D341Med (cell line): ENCODE measurements around the gene GLT1D1.

ENCODE experiments used
- DNase-seq: peaks from one replicate; pipeline ENCODE4 v3.0.0; 2012; ENCODE audit warnings: low spot score

Gene GLT1D1

DNA sequence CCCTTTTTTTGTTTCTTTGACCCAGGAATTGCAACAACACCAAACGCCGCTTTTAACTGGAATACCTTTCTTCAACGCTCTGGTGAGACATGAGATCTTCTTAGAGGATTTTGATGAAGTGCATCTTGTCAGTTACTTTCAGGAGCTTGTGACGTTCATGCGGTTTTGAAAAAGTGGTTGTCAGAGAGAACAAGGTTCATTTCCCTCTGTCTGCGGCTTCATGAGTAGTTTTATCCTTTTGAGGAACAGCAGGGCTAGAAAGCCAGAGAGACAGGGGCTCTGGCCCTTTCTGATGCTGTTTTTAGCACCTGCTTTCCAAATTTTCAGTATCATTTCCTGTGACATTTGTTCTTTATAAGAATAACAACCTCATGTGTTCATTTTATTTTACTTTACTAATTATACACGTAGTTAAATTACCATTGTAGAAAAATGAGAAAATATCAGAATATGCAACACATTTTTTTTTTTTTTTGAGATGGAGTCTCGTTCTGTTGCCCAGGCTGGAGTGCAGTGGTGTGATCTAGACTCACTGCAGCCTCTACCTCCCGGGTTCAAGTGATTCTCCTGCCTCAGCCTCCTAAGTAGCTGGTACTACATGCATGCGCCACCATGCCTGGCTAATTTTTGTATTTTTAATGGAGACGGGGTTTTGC lies 61.8 kb downstream of the GLT1D1 start:
- no peak for DNase-seq

DNA sequence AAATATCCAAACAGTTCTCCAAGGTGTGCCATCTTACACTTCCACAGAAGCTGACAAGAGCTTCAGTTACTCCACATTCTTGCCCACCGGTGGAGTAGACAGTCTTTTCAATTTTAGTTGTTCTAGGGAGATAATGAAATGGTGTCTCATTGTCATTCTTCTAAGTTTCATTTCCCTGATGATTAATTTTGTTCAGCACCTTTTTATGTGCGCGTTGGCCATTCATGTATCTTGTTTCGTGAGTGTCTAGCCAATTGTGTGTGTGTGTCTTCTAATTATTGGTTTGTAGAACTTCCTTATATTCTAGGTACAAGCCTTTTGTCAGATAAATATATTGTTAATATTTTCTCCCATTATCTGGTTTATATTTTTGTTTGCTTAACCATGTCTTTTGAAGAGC lies 63.1 kb downstream of the GLT1D1 start:
- DNase-seq, result no peak

- DNase-seq, result peak; percentile 68
Measured at GRCh38 chr12:128918481-128919260, 65.4 kb downstream of the GLT1D1 start.

- no peak for DNase-seq
Measured at GRCh38 chr12:128920468-128920867, 67.2 kb downstream of the GLT1D1 start.

DNA sequence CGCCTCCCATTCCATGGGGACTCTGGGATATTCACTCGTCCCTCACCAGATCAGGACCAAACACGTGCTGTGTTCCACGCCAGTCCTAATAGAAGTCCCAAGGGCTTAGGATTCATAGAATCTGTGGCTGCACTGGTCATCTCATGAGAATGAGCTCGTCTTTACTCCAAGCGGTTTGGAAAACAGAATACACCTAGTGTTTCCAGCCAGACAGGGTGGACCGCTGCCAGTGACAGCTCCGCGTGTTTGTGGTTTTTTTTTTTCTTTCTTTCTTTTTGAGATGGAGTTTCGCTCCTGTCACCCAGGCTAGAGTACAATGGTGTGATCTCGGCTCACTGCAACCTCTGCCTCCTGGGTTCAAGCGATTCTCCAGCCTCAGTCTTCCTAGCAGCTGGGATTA lies 75.1 kb downstream of the GLT1D1 start:
- DNase-seq, result no peak

DNA sequence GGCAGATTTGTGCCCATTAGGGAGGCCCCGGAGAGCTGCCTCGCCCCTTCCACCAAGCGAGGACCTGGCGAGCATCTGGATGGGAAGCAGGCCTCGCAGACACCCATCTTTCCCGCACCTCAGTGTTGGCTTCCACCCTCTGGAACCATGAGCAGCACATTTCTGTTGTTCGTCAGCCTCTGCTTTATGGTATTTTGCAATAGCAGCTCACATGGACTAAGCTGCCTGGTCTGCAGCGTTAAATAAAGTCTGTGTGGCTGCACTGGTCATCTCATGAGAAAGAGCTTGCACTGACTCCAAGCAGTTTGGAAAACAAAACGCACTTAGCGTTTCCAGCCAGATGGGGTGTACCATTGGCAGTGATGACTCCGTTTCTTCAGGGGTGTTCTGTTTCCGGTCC lies 75.8 kb downstream of the GLT1D1 start:
- no peak for DNase-seq

DNA sequence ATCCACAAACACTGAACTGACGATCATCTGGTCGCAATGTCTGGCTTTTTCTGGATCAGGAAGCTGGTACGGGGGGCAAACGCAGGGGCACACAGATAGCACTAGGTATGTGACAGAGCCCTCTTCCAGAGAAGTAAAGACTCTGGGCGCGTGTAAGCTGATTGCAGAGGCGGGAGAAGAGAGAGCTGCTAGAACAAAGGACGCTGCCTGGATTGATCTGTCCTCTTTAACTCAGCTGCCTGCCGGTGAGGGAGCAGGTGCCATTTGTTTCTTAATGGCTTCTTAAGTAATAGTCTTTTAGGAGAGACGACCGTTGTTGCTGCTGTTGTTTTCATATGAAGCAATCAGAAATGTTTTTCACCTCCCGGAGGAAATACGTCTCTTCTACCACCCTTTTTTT lies 77.3 kb downstream of the GLT1D1 start:
- no peak for DNase-seq

GRCh38 chr12:128932521-128932920 lies 79.2 kb downstream of the GLT1D1 start:
- DNase-seq, result no peak

- DNase-seq, result no peak
Measured at GRCh38 chr12:128933039-128933438, 79.8 kb downstream of the GLT1D1 start.

- DNase-seq, result no peak
Measured at GRCh38 chr12:128933926-128934325, 80.6 kb downstream of the GLT1D1 start.

DNA sequence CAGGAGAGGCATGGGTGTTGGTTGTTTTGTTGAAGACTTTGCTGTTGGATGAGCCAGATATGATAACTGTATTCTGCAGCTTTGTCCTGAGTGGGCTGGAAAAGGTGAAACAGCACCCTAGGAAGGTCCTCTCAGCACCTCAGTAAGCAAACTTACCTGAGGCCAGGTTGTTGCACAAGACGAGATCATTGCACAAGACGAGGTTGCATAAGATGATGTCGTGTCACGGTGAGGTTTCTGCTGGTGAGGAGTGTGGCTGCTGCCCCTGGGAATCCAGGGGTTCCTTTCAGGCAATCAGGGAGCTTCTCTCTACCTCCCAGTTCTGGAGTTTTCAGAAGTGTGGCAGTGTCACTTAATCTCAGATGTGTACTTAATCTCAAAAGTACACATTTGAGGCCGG lies 85.6 kb downstream of the GLT1D1 start:
- no peak for DNase-seq

- no peak for DNase-seq
Measured at GRCh38 chr12:128940090-128940888, 87.0 kb downstream of the GLT1D1 start.

- DNase-seq, result no peak
Measured at GRCh38 chr12:128940974-128941373, 87.7 kb downstream of the GLT1D1 start.

DNA sequence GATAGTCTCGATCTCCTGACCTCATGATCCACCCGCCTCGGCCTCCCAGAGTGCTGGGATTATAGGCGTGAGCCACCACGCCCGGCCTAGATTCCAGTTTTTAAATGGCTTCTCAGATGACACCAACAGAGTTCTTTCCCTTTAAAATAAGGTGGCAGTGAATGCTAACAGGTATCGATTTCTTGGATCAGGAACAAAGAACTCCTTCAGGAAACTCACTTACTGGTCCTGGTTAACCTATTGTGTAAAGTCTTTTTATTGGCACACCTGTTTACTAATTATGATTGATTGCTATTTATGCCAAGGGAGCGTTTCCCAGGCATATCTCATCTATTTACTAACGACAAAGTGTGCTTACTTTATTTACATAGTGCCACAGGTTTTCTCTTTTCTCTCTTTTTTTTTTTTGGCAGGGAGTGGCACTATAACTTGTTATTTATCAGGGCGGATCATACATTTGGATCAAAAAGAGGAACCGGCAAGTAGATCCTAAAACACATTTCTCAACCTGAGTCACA lies 89.7 kb downstream of the GLT1D1 start:
- no peak for DNase-seq

GRCh38 chr12:128944956-128945355 lies 91.7 kb downstream of the GLT1D1 start:
- no peak for DNase-seq

GRCh38 chr12:128947209-128947608 lies 93.9 kb downstream of the GLT1D1 start:
- no peak for DNase-seq

- no peak for DNase-seq
Measured at GRCh38 chr12:128949086-128949485, 95.8 kb downstream of the GLT1D1 start.

- no peak for DNase-seq
Measured at GRCh38 chr12:128951448-128951847, 98.2 kb downstream of the GLT1D1 start.

GRCh38 chr12:128956755-128957154 lies 103.5 kb downstream of the GLT1D1 start:
- DNase-seq, result no peak

DNA sequence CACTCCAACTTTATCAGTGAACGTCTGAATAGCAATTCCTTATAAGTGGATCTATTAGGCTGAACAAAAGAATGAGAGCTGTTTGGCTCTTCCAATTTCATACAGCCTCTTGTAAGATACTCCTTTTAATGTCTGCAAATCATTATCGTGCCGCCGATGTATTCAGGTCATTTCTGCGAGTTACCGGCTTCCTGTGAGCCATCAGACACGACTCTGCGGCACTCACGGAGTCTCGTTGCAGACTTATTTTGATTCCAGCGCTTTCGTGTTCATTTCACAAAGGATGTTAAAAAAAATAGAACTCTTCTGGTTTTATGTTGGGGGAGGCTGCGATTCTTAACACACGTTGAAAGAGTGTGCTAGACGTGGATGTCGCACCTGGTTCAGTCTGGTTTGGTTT lies 106.6 kb downstream of the GLT1D1 start:
- no peak for DNase-seq

GRCh38 chr12:128961308-128961902 lies 108.1 kb downstream of the GLT1D1 start:
- no peak for DNase-seq

- DNase-seq, result no peak
Measured at GRCh38 chr12:128961957-128962356, 108.7 kb downstream of the GLT1D1 start.
